ENCODE data around the gene ZNF205.
A peak's percentile ranks its signal among the peaks of the same experiment; 100 is the strongest.

Gene ZNF205

DNA sequence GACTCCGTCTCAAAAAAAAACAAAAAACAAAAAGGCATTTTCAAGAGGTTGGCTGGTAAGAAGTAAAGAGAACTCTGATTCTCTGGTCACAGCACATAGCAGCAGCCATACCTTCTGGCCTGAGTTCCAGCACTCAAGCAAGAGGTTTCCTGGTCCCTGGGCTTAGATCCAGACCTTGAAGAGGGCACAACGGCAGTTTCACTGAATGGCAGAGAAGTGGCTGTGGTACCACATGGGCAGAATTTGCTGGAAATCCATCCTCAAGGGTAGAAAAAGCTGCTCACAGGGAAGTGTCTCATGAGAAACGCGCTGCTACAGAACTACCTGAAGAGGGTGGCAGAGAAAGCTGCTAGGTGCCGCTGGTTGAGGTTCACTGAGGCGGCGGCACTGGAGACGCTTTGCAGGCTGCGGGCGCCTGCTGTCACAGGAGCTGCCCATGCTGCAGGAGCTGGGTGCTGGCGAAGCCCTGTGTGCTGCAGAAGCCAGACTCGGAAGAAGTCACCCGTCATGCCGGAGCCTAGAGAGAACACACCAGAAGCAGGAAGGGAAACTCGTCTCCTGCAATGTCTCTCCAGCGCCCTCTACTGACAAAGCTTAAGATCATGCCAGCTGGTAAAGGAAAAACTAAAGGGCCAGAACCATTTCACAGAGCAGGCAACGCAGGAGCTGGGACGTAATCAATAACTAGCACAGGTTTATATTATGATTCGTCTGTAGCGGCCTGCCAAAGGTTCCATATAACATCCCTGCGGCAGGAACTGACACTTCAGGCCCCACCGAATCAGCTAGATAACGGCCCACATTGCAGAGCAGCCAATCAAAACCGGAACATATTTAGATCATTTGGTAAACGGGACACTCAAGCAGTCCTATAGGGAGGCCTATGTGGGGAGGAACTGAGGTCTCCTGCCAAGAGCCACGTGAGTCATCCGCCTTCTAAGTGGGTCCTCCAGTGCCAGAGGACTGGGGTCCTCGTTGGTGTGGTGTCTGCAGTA, 17.0 kb downstream of the ZNF205 start:
- POLR2A ChIA-PET, result interaction anchor here (0.6 to 2.9 kb wide), 20 partner anchors 9 to 125 kb away, joined by 3 to 17 read pairs (median 4); partner anchors contain the start of genes TNFRSF12A and ZNF205
- CTCF ChIA-PET, result interaction anchor here (0.5 to 6.6 kb wide), 37 partner anchors 9 to 1203 kb away, joined by 3 to 54 read pairs (median 5); partner anchors contain the start of genes BICDL2, ZNF205 and ZSCAN10
- H3K36me3 ChIP-seq (ENCODE audit: control insufficient read depth in 2 of 2, insufficient read depth in 1 of 2, low read length in 2 of 2), result peaks cover 17 to 57% of the 10 kb centered on the region in 2 experiments; a peak in 2 of 3 replicates
- peak overlapping the region; percentile 34; the same call in 1 of the 2 replicates for H3K27ac ChIP-seq (ENCODE audit: extremely low read depth, low read depth, low read length)
- no peaks in the 10 kb centered on the region; the same call in 1 of the 2 replicates for H3K4me1 ChIP-seq (ENCODE audit: control insufficient read depth, insufficient read depth, low read length)
- no peaks in the 10 kb centered on the region for H3K9me3 ChIP-seq (ENCODE audit: control insufficient read depth, insufficient read depth, low read depth, low read length)
- H3K4me3 ChIP-seq (ENCODE audit: low read depth, low read length), result peak overlapping the region; percentile 13
- TF ChIP-seq, protein P1, sequence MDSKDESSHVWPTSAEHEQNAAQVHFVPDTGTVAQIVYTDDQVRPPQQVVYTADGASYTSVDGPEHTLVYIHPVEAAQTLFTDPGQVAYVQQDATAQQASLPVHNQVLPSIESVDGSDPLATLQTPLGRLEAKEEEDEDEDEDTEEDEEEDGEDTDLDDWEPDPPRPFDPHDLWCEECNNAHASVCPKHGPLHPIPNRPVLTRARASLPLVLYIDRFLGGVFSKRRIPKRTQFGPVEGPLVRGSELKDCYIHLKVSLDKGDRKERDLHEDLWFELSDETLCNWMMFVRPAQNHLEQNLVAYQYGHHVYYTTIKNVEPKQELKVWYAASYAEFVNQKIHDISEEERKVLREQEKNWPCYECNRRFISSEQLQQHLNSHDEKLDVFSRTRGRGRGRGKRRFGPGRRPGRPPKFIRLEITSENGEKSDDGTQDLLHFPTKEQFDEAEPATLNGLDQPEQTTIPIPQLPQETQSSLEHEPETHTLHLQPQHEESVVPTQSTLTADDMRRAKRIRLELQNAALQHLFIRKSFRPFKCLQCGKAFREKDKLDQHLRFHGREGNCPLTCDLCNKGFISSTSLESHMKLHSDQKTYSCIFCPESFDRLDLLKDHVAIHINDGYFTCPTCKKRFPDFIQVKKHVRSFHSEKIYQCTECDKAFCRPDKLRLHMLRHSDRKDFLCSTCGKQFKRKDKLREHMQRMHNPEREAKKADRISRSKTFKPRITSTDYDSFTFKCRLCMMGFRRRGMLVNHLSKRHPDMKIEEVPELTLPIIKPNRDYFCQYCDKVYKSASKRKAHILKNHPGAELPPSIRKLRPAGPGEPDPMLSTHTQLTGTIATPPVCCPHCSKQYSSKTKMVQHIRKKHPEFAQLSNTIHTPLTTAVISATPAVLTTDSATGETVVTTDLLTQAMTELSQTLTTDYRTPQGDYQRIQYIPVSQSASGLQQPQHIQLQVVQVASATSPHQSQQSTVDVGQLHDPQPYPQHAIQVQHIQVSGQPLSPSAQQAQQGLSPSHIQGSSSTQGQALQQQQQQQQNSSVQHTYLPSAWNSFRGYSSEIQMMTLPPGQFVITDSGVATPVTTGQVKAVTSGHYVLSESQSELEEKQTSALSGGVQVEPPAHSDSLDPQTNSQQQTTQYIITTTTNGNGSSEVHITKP (tag by site-specific recombination; IDR thresholded peaks at IDR 0.05), result peak; percentile 79
- TF ChIP-seq, protein P2, sequence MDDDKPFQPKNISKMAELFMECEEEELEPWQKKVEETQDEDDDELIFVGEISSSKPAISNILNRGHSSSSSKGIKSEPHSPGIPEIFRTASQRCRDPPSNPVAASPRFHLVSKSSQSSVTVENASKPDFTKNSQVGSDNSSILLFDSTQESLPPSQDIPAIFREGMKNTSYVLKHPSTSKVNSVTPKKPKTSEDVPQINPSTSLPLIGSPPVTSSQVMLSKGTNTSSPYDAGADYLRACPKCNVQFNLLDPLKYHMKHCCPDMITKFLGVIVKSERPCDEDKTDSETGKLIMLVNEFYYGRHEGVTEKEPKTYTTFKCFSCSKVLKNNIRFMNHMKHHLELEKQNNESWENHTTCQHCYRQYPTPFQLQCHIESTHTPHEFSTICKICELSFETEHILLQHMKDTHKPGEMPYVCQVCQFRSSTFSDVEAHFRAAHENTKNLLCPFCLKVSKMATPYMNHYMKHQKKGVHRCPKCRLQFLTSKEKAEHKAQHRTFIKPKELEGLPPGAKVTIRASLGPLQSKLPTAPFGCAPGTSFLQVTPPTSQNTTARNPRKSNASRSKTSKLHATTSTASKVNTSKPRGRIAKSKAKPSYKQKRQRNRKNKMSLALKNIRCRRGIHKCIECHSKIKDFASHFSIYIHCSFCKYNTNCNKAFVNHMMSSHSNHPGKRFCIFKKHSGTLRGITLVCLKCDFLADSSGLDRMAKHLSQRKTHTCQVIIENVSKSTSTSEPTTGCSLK (tag by site-specific recombination; IDR thresholded peaks at IDR 0.05), result no peak
- TF ChIP-seq ZNF223 (tag by site-specific recombination; IDR thresholded peaks at IDR 0.05) (no peak), KLF10 (tag by site-specific recombination; IDR thresholded peaks at IDR 0.05) (peak; percentile 62; the same call in 1 of the 2 replicates), ZNF501 (tag by site-specific recombination; IDR thresholded peaks at IDR 0.05) (no peak), ZNF335 (tag by site-specific recombination; conservative IDR thresholded peaks at IDR 0.05) (peak; percentile 93), ZNF423 (tag by site-specific recombination; IDR thresholded peaks at IDR 0.05) (no peak), ZFP69B (tag by site-specific recombination; IDR thresholded peaks at IDR 0.05) (0 out of 2 replicates have a peak, but pooled peaks have one; percentile 39), ZNF660 (tag by site-specific recombination; IDR thresholded peaks at IDR 0.05) (peak; percentile 74; the same call in 1 of the 2 replicates), ZNF530 (tag by site-specific recombination; IDR thresholded peaks at IDR 0.05; ENCODE audit: low read depth) (no peak)
- TF ChIP-seq, protein P3, sequence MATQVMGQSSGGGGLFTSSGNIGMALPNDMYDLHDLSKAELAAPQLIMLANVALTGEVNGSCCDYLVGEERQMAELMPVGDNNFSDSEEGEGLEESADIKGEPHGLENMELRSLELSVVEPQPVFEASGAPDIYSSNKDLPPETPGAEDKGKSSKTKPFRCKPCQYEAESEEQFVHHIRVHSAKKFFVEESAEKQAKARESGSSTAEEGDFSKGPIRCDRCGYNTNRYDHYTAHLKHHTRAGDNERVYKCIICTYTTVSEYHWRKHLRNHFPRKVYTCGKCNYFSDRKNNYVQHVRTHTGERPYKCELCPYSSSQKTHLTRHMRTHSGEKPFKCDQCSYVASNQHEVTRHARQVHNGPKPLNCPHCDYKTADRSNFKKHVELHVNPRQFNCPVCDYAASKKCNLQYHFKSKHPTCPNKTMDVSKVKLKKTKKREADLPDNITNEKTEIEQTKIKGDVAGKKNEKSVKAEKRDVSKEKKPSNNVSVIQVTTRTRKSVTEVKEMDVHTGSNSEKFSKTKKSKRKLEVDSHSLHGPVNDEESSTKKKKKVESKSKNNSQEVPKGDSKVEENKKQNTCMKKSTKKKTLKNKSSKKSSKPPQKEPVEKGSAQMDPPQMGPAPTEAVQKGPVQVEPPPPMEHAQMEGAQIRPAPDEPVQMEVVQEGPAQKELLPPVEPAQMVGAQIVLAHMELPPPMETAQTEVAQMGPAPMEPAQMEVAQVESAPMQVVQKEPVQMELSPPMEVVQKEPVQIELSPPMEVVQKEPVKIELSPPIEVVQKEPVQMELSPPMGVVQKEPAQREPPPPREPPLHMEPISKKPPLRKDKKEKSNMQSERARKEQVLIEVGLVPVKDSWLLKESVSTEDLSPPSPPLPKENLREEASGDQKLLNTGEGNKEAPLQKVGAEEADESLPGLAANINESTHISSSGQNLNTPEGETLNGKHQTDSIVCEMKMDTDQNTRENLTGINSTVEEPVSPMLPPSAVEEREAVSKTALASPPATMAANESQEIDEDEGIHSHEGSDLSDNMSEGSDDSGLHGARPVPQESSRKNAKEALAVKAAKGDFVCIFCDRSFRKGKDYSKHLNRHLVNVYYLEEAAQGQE (tag by site-specific recombination; IDR thresholded peaks at IDR 0.05), result no peak
- TF ChIP-seq, protein P4, sequence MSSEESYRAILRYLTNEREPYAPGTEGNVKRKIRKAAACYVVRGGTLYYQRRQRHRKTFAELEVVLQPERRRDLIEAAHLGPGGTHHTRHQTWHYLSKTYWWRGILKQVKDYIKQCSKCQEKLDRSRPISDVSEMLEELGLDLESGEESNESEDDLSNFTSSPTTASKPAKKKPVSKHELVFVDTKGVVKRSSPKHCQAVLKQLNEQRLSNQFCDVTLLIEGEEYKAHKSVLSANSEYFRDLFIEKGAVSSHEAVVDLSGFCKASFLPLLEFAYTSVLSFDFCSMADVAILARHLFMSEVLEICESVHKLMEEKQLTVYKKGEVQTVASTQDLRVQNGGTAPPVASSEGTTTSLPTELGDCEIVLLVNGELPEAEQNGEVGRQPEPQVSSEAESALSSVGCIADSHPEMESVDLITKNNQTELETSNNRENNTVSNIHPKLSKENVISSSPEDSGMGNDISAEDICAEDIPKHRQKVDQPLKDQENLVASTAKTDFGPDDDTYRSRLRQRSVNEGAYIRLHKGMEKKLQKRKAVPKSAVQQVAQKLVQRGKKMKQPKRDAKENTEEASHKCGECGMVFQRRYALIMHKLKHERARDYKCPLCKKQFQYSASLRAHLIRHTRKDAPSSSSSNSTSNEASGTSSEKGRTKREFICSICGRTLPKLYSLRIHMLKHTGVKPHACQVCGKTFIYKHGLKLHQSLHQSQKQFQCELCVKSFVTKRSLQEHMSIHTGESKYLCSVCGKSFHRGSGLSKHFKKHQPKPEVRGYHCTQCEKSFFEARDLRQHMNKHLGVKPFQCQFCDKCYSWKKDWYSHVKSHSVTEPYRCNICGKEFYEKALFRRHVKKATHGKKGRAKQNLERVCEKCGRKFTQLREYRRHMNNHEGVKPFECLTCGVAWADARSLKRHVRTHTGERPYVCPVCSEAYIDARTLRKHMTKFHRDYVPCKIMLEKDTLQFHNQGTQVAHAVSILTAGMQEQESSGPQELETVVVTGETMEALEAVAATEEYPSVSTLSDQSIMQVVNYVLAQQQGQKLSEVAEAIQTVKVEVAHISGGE (tag by site-specific recombination; conservative IDR thresholded peaks at IDR 0.05; ENCODE audit: low read depth), result peak; percentile 65; the same call in 1 of the 2 replicates
- TF ChIP-seq, protein P5, sequence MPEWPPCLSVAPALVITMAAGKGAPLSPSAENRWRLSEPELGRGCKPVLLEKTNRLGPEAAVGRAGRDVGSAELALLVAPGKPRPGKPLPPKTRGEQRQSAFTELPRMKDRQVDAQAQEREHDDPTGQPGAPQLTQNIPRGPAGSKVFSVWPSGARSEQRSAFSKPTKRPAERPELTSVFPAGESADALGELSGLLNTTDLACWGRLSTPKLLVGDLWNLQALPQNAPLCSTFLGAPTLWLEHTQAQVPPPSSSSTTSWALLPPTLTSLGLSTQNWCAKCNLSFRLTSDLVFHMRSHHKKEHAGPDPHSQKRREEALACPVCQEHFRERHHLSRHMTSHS (tag by site-specific recombination; IDR thresholded peaks at IDR 0.05), result no peak
- TF ChIP-seq, protein P6, sequence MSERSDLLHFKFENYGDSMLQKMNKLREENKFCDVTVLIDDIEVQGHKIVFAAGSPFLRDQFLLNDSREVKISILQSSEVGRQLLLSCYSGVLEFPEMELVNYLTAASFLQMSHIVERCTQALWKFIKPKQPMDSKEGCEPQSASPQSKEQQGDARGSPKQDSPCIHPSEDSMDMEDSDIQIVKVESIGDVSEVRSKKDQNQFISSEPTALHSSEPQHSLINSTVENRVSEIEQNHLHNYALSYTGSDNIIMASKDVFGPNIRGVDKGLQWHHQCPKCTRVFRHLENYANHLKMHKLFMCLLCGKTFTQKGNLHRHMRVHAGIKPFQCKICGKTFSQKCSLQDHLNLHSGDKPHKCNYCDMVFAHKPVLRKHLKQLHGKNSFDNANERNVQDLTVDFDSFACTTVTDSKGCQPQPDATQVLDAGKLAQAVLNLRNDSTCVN (tag by site-specific recombination; optimal IDR thresholded peaks at IDR 0.05), result peak; percentile 15
- TF ChIP-seq, protein P7, sequence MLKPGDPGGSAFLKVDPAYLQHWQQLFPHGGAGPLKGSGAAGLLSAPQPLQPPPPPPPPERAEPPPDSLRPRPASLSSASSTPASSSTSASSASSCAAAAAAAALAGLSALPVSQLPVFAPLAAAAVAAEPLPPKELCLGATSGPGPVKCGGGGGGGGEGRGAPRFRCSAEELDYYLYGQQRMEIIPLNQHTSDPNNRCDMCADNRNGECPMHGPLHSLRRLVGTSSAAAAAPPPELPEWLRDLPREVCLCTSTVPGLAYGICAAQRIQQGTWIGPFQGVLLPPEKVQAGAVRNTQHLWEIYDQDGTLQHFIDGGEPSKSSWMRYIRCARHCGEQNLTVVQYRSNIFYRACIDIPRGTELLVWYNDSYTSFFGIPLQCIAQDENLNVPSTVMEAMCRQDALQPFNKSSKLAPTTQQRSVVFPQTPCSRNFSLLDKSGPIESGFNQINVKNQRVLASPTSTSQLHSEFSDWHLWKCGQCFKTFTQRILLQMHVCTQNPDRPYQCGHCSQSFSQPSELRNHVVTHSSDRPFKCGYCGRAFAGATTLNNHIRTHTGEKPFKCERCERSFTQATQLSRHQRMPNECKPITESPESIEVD (tag by site-specific recombination; IDR thresholded peaks at IDR 0.05), result no peak
